ENCODE measurements around the gene CNR1.

The CNR1 gene

GRCh38 chr6:88164061-88164460 is 2.1 kb downstream of the CNR1 start:
- no peak for TF ChIP-seq CTCF (conservative IDR thresholded peaks at IDR 0.05)
- no peak overlapping the region for H3K27ac ChIP-seq

- H3K27ac ChIP-seq: no peak overlapping the region
- no peak for TF ChIP-seq CTCF (conservative IDR thresholded peaks at IDR 0.05)
Measured at GRCh38 chr6:88163616-88164015, 2.5 kb downstream of the CNR1 start.

- no peak for TF ChIP-seq CTCF (conservative IDR thresholded peaks at IDR 0.05)
- H3K27ac ChIP-seq: no peak overlapping the region
Measured at GRCh38 chr6:88161940-88162339, 4.2 kb downstream of the CNR1 start.

GRCh38 chr6:88157106-88157505 is 9.0 kb downstream of the CNR1 start:
- TF ChIP-seq CTCF (conservative IDR thresholded peaks at IDR 0.05): peak; percentile 27; the same call in 1 of the 2 replicates
- H3K27ac ChIP-seq: no peak overlapping the region

- H3K27ac ChIP-seq: no peak overlapping the region
- TF ChIP-seq CTCF (conservative IDR thresholded peaks at IDR 0.05): no peak
Measured at GRCh38 chr6:88145298-88145963, 20.7 kb downstream of the CNR1 start.

GRCh38 chr6:88144637-88145297 is 21.4 kb downstream of the CNR1 start:
- no peak for TF ChIP-seq CTCF (conservative IDR thresholded peaks at IDR 0.05)

GRCh38 chr6:88143421-88144157 is 22.6 kb downstream of the CNR1 start:
- H3K27ac ChIP-seq: no peak overlapping the region
- no peak for TF ChIP-seq CTCF (conservative IDR thresholded peaks at IDR 0.05)

More at GRCh38 chr6:88144637-88145297, 21.4 kb downstream of the CNR1 start:
- no peak overlapping the region for H3K27ac ChIP-seq
